Fibroblast of lung (primary cell): ENCODE data around the gene PFDN5. TPM values are rescaled to one million over a fixed set of nuclear protein-coding genes. Genes with fewer than 3 reads are reported as not detected.

ENCODE experiments used
- DNase-seq, 2 donors: peaks; one replicate each; pipeline versions ENCODE4 v3.0.0 to v3.0.0-alpha.2; 2010; ENCODE audit warnings: low read depth in 2 of 2
- H2AFZ ChIP-seq: 2 replicates; pipeline ENCODE4 v1.5.1; 2012; ENCODE audit warnings: low read length, control low read depth, inconsistent platforms
- H3K27ac ChIP-seq: 2 replicates; pipeline ENCODE4 v1.5.1; 2011; ENCODE audit warnings: low read length, control low read depth; ENCODE audit not compliant: insufficient read depth
- H3K27me3 ChIP-seq: 2 replicates; pipeline ENCODE4 v1.5.1; 2011; ENCODE audit warnings: mild to moderate bottlenecking, low read length; ENCODE audit not compliant: control insufficient read depth, insufficient read depth
- H3K36me3 ChIP-seq: 2 replicates; pipeline ENCODE4 v1.5.1; 2011; ENCODE audit warnings: low read length; ENCODE audit not compliant: control insufficient read depth, insufficient read depth
- H3K4me1 ChIP-seq: 2 replicates; pipeline ENCODE4 v1.5.1; 2011; ENCODE audit warnings: low read length; ENCODE audit not compliant: control insufficient read depth, insufficient read depth; ENCODE audit errors: extremely low read depth
- H3K4me2 ChIP-seq: 2 replicates; pipeline ENCODE4 v1.5.1; 2011; ENCODE audit warnings: low read length, control low read depth; ENCODE audit not compliant: insufficient read depth; ENCODE audit errors: extremely low read depth
- H3K4me3 ChIP-seq, 4 experiments: fragments of 200-600 bp in 1 of 4; sonication (generic) in 1 of 4; replicated peaks in 1 of 4; 2 replicates each; pipeline ENCODE4 v1.5.1; 2011 to 2016; ENCODE audit warnings: low read length in 4 of 4, low read depth in 3 of 4, mild to moderate bottlenecking in 3 of 4, control low read depth in 2 of 4, inconsistent platforms in 1 of 4, mixed read lengths in 1 of 4; ENCODE audit not compliant: insufficient read depth in 1 of 4; ENCODE audit errors: control extremely low read depth in 1 of 4
- H3K79me2 ChIP-seq: 2 replicates; pipeline ENCODE4 v1.5.1; 2012; ENCODE audit warnings: mild to moderate bottlenecking, low read length, inconsistent platforms; ENCODE audit not compliant: control insufficient read depth, insufficient read depth
- H3K9ac ChIP-seq: 2 replicates; pipeline ENCODE4 v1.5.1; 2011; ENCODE audit warnings: mild to moderate bottlenecking, low read length, control low read depth; ENCODE audit not compliant: insufficient read depth
- H3K9me3 ChIP-seq: 2 replicates; pipeline ENCODE4 v1.5.1; 2012; ENCODE audit warnings: low read depth, low read length; ENCODE audit not compliant: control insufficient read depth, insufficient read depth
- H4K20me1 ChIP-seq: 2 replicates; pipeline ENCODE4 v1.5.1; 2011; ENCODE audit warnings: low read length; ENCODE audit not compliant: control insufficient read depth, insufficient read depth; ENCODE audit errors: extremely low read depth
- CTCF ChIP-seq, 2 donors: IDR thresholded peaks in 1 of 2; conservative IDR thresholded peaks in 1 of 2; 1 replicate in 1 of 2; 2 replicates in 1 of 2; pipeline ENCODE4 v1.5.1; 2011 to 2012; ENCODE audit warnings: low read length in 2 of 2, control low read depth in 1 of 2, inconsistent platforms in 1 of 2, low read depth in 1 of 2, mild to moderate bottlenecking in 1 of 2
- EZH2 ChIP-seq: IDR thresholded peaks from 2 replicates; pipeline ENCODE4 v1.5.1; 2012; ENCODE audit warnings: low read length, control low read depth, mild to moderate bottlenecking; ENCODE audit errors: missing control alignments
- polyA plus RNA-seq, 2 donors: library from polyadenylated mRNA; depleted of rRNA in 1 of 2; stranded (reverse) in 1 of 2; unstranded in 1 of 2; fragments of >200 nt; gene quantifications; 2 replicates each; pipeline ENCODE4 v1.2.1, GENCODE V29; 2011 to 2012; ENCODE audit warnings: missing spikeins in 1 of 2
- total RNA-seq: library from RNA; depleted of rRNA; stranded (reverse); fragments of >200 nt; gene quantifications from 2 replicates; pipeline ENCODE4 v1.2.1, GENCODE V29; 2014

PFDN5 gene
- total and polyA plus RNA-seq, 2 donors (not counting 1 experiment from before 2014, with no cell fraction given) = 735 to 1,007 TPM

- Histone ChIP-seq H3K36me3 (peaks cover 19% of the 10 kb centered on the region), H3K4me1 (no peaks in the 10 kb centered on the region), H3K79me2 (no peaks in the 10 kb centered on the region), H3K4me3 (no peak overlapping the region), H2AFZ (no peak overlapping the region), H3K4me2 (no peak overlapping the region), H3K9ac (no peak overlapping the region), H3K27ac (no peak overlapping the region), H4K20me1 (no peaks in the 10 kb centered on the region), H3K27me3 (no peaks in the 10 kb centered on the region), H3K9me3 (no peaks in the 10 kb centered on the region)
- TF ChIP-seq EZH2 (no peak), CTCF (conservative IDR thresholded peaks at IDR 0.05 in 1 of 2, IDR thresholded peaks at IDR 0.05 in 1 of 2; ENCODE audit: low read depth in 1 of 2, low read length in 2 of 2) (no peak)
- DNase-seq = no peak
Measured at GRCh38 chr12:53277981-53278380, 17.4 kb upstream of the PFDN5 start.

GRCh38 chr12:53279283-53279869 is 16.0 kb upstream of the PFDN5 start:
- Histone ChIP-seq H3K9me3 (no peaks in the 10 kb centered on the region), H3K36me3 (peaks cover 19% of the 10 kb centered on the region)

GRCh38 chr12:53279888-53280498 is 15.3 kb upstream of the PFDN5 start:
- TF ChIP-seq EZH2 (no peak), CTCF (conservative IDR thresholded peaks at IDR 0.05 in 1 of 2, IDR thresholded peaks at IDR 0.05 in 1 of 2; ENCODE audit: low read depth in 1 of 2, low read length in 2 of 2) (no peak)
- no peak overlapping the region for H3K4me3 ChIP-seq
- H3K36me3 ChIP-seq = peaks cover 19% of the 10 kb centered on the region
- H3K27ac ChIP-seq = no peak overlapping the region
- no peak overlapping the region for H2AFZ ChIP-seq
- H3K27me3 ChIP-seq = no peaks in the 10 kb centered on the region
- no peaks in the 10 kb centered on the region for H4K20me1 ChIP-seq
- H3K9me3 ChIP-seq = no peaks in the 10 kb centered on the region
- DNase-seq = no peak
- H3K4me1 ChIP-seq = no peaks in the 10 kb centered on the region
- no peaks in the 10 kb centered on the region for H3K79me2 ChIP-seq
- H3K9ac ChIP-seq = no peak overlapping the region
- H3K4me2 ChIP-seq = no peak overlapping the region

More at GRCh38 chr12:53279283-53279869, 16.0 kb upstream of the PFDN5 start:
- no peaks in the 10 kb centered on the region for H4K20me1 ChIP-seq
- H2AFZ ChIP-seq = no peak overlapping the region
- H3K4me1 ChIP-seq = no peaks in the 10 kb centered on the region
- no peaks in the 10 kb centered on the region for H3K79me2 ChIP-seq
- TF ChIP-seq EZH2 (no peak), CTCF (conservative IDR thresholded peaks at IDR 0.05 in 1 of 2, IDR thresholded peaks at IDR 0.05 in 1 of 2; ENCODE audit: low read depth in 1 of 2, low read length in 2 of 2) (no peak)
- H3K27ac ChIP-seq = no peak overlapping the region
- no peak overlapping the region for H3K4me2 ChIP-seq
- DNase-seq = no peak
- no peak overlapping the region for H3K4me3 ChIP-seq
- H3K9ac ChIP-seq = no peak overlapping the region
- no peaks in the 10 kb centered on the region for H3K27me3 ChIP-seq
